ENCODE data around the gene CNTNAP2.

- TF ChIP-seq CTCF (IDR thresholded peaks at IDR 0.05) = no peak
- no peak for TF ChIP-seq POLR2A (IDR thresholded peaks at IDR 0.05)
Observed at GRCh38 chr7:147646568-147646967, 1530.0 kb downstream of the CNTNAP2 start.

Data from lower leg skin (tissue), 3 donors.